Islet of Langerhans (tissue), 1 donor: ENCODE results near the gene LIPT2.

Source experiments
- FAIRE-seq: peaks from one replicate; lab custom pipeline; 2011; peaks lifted over from hg19 to GRCh38; lab: Jason Lieb, UNC

LIPT2 gene

DNA sequence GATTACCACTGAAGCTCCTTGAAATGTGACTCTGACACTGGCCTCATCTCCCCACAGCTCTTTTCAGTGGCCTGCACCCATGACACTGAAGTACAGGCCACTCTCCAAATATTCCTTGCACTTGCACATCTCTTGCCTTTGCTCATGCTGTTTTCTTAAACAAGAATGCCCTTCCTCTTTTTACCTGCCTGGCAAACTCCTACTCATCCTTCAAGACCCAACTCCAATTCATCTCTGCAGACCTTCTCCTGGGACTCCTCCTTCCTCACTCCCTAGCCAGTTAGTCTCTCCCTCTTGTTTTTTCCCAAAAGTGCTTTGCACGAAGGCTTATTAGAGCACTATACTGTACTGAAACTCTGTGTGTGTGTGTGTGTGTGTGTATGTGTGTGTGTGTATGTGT is 28.8 kb downstream of the LIPT2 start:
- no peak for FAIRE-seq

DNA sequence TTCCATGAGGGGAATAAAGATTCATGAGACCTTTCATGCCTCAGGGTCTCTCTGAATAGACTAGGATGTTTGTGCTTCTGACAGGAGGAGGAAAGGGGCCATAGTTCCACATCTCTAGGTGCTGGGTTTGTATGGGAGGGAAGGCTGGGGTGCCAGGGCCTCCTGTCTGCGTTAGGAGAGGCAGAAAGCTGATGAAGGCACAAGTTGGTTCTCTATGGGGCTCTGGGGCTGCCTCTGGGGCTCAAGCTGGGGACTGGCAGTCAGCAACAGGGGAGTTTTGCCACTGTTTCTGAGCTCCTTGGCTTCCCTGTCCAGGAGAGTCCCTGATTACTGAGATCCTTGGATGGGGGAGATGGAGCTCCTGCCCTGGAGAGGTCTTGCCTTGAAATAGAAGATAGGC is 30.3 kb downstream of the LIPT2 start:
- FAIRE-seq: no peak

DNA sequence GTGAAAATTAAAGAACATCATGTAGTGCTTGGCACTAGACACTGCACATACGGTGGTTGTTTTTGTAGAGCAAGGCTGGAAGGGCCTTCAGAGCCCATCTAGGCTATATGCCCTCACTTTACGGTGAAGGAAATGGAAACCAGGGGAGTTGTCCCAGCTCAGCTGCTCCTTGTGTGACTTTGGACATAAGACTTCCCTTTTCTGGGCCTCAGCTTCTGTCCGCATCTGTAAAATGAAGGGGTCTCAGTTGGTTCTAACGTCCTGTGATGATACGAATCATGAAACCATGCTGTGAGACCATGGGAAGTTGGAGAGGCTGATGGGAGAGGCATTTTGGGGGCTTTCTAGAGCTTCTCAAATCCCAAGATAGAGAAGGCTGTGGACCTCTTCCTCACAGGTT is 30.9 kb downstream of the LIPT2 start:
- FAIRE-seq: no peak

DNA sequence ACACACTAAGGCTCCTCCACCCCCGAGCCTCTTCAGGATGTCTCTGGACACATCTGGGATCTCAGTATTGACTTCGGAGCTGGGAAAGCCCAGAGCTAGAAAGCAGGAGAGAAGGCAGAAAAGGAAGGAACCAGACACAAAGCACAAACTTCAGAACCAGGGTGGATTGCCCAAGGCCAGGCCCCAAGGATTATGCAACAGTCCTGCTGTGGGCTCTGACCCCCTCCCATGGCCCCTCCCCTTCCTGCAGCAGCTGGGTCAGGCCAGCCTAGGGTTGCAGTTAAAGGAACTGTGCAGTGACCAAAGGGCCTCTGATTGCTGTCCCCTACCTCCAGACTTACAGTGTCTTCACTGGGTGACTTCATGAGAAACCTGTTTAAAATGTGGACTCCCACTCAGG is 31.5 kb downstream of the LIPT2 start:
- no peak for FAIRE-seq

DNA sequence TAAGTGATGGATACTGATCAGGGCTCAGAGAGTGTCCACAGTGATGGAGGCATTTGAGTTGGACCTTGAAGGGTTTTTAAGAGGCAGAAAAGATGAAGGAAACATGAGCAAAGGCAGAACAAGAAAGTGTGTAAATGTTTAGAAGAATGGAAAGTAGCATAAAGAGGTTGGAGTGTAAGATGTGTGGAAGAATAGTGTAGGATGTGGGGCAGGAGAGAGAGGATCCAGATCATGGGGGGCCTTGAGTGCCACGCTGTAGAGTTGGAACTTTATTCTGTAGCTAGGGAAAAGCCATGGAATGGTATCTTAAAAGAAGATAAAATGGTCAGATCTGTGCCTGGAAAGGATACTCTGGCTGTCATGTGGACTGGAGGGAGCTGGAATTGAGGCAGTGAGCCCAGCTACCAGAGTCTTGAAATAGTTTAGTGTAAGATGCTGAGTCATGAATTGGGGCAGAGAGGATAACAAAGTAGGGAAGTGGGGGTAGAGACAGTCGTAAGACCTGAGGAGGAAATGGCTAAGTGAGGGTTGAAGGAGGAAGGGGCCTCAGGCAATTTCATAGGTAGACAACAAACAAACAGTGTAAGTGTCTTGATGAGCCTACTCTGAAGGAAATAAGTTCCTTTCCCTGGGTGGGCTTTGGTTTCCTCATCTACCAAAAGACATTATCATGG is 32.9 kb downstream of the LIPT2 start:
- FAIRE-seq: no peak

DNA sequence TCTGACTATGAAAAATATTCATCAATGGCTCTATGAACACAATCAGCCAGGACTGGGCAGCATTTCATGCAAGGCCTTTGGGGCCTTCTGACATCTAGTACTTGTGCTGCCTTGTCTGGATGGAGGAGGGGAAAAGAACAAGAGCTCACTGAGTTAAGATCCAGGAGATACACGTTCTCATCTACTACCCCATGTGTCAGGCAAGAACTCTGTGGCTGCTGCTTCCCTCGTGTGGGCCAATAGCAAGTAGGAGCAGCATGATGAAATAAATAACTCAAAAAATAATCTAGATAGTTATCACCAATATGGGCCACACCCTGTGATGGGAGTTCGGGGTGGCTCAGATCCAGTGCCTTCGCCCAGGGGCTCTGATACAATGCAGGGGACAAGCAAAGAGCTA is 33.5 kb downstream of the LIPT2 start:
- FAIRE-seq: no peak

DNA sequence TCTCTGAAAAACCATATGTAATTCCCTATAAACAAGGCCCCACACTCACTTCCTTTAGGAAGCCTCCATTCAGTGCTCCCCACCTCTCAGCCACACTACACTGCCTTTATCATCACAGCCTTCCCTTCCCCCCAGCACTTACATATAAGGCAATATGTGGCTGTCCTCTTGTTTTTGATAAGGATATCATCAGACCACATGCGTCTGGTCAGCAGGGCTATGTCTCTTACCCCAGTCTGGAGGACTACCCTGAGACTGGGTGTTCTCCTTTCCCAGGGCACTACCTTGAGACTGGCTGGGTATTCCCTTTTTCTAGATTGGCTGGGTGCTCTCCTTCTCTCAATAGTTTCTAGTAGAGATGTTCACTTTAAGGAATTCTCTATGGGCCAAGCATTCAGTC is 33.9 kb downstream of the LIPT2 start:
- FAIRE-seq: no peak

DNA sequence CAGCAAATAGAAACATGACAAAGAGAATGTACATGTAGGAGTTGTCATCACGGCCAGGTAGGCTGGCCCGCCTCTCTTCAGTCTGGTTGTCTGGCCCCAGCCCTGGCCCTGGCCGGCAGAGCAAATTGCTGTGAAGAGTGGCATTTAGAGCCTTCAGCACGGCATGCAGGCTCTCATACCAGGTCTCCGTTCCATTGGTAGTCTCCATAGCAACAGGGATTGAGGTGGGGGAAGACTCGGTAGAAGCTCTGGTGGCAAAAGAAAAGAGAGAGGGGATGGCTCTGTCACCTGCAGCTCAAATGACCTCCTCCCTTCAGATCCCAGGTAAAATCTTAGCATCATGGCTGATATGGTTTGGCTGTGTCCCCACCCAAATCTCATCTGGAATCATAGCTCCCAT is 36.2 kb downstream of the LIPT2 start:
- no peak for FAIRE-seq

DNA sequence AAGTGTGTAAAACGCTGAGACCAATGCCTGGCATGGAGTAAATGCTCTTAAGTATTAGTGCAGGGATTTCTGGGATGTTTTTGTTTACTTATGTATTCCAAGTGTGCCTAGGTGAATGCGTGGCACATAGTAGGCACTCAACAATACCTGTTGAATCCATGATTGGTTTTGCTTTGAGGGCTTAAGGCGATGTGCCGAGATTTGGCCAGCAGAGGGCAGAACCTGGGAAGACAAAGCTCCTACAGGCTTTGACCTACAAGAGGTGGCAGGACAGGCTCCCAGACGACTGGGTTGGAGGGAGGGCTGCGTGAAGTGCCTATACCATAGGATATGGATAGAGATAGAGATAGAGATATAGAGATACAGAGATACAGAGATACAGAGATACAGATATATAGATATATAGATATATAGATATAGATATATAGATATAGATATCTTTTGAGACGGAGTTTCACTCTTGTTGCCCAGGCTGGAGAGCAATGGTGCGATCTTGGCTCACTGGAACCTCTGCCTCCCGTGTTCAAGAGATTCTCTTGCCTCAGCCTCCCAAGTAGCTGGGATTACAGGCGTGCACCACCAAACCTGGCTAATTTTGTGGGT is 40.0 kb downstream of the LIPT2 start:
- FAIRE-seq: no peak

DNA sequence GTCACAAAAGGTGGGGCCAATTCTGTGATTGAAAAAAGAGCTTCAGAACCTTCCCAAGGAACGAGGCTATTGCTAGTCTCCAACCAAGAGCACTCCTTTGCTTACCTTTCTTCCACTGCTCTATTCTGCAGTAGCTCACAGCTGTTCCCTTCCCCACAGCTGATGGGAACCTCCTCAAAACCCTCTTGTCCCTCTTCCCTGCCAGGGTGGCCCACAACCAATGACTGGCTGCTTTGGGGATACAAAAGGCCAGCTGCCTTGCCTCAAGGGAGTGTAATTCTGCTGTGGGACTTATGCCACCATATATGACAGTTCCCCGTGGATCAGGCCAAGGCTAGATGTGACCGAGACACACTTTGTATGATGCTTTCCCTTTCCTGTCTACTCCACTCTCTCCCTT is 41.2 kb downstream of the LIPT2 start:
- FAIRE-seq: no peak

DNA sequence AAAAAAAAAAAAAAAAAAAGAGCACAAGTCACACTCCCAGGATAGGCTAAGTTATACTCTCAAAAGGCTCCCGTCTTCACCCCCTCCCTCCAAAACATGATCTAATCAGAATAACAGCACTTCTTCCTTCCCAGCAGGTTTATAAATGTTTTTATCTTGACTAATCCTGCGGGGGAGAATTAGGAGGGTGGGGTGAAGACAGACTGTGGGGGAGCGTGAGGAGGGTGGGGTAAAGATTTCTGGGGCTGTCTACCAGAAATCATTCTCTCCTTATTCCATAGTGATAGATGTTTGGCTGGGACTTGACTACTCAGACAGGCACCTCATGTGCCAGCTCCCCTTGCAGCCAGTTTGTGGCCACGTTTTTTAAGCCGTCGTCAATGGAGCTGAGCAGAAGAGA is 43.2 kb downstream of the LIPT2 start:
- FAIRE-seq: no peak

DNA sequence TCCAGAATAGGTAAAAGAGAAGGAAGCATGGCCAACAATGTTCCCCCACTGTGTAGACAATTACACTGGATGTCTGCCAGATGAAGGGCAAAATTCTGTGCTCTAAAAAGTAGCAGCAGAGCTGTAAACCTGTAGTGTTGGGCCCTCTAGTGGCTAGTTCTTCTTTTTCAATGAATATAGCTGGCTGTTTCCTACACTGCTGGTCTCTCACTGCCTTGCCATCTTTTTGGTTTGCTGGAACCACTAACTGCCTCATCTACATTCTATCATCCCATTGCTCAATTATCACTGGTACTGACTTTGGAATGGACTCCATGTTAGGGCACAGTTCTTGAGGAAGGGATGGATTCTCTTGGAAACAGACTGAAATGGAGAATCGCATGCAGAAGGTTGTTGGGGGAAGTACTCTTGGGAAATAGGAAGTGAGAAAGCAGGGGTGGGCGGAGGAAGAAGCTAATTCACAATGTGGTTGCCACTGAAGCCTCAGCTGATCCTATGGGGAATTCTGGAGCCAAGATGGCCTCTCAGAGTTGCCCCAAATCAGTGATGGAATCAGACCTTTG is 44.1 kb downstream of the LIPT2 start:
- FAIRE-seq: peak; percentile 65

DNA sequence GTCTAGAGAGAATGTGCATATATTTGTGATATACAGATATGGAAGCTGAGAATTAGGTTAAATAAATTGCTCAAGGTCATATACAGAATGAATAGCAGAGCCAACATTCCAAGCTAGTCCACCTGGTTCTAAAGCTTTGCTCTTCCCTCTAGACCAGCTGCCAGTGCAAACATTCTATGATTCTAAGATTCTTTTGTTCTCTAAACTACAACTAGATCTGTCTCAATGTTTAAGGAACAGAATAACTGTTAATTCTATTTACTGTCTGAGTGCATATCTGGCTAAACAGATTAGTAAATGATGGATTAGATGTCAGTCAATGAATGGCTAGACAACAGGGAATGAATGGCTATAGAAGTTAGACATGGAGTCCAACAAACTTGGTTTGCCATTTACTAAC is 45.8 kb downstream of the LIPT2 start:
- no peak for FAIRE-seq

DNA sequence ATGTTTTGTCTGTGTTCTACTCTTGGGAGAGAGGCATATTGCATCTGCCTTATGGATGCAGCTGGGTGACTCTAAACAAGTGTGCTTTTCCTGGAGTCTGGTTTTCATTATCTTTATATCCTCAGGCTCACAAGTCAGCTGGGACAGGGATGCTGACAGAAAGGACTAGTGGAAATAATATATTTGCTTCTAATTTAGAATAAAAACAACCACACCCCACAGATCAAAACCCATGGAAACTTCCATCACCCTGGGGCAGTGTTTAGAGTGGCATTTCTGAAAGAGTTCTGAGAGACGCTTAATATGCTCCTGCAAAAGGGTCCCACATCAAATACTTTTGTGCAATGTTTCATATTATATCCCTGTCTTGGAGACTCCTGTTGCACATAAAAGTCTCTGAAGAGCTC is 47.0 kb downstream of the LIPT2 start:
- no peak for FAIRE-seq

DNA sequence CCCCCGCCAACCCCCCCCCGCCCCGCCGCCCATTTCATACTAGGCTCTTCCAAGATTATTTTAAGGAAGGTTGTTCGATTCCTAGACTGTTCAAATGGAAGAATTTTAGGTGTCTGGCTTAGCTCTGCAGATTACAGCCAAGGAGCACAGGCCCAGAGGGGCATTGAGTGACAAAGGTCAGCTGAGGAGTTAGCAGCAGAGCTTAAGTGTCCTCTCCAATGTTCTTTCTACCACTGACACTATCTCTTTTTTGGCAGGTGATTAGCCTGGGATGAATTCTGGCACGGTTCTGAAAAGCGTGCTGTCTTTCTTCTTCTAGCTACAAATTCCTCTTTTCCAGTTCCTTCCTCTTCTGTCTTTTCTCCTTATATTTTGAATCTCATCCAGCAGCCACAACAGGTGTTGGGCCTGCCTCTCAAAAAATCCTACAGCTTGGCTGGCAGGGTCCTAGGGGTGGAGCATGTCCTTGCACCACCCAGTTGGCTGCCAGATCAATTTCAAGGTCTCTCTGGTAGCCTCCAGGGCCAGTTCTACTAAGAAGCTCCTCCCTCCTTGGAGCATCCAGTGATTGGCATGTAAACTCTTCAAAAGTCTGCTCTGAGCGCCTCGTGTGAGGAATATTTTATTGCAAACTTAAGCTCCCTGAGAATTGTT is 49.2 kb downstream of the LIPT2 start:
- FAIRE-seq: no peak

DNA sequence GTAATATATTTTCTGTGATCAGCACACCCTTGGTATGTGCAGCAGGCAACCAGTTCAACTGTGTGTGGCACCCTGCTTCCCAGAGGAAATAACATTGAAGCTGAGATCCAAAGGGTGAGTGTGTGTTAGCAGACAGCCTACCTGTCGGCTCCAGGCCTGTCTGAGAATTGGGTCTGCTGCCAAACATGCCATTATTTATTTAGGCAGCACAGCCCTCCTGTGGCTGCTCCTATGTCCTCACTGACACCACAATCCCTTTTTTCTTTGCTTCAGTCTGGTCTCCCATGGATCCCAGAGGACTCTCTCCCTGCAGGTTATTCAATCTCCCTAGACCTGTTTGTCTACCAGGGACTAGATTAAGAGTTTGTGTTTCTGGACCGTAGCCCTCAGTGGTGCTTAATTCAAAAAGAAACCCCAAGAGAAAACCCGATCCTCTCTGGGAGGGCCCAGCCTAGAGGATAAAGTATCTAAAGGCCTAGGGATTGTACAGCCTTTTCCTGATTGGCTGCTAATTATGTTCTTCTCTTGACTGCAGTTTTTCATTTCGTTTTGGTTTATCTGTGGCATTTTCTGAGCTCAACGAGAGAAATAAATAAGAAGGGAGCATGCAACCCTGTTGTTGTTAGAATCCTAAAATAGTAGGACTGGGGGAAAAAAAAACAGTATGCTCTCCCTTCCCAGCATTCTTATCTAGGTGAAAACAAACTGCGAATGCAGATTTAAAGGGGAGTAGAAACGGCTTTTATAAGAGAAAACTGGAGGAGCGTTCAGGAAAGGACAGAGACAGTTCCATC is 50.3 kb downstream of the LIPT2 start:
- FAIRE-seq: no peak

DNA sequence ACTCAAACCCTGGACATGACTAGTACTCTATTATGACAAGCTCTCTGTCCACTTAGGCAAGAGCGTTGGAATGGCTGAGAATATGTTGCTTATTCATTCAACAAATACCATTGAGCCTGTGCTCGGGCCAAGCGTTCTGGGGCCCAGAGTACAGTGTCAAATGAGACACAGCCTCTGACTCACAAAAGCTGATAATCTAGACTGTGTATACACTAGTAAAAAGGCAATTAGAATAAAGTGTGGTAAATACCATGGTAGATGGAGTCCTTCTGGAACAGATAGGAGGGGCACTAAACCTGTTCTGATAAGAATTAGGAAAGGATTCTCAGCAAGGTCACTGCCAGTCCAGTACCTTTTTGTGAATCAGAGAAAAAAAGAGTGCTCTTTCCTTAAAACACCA is 50.9 kb downstream of the LIPT2 start:
- FAIRE-seq: no peak
